ENCODE results near the gene KCNQ1. TPM values are rescaled to one million over a fixed set of nuclear protein-coding genes. Genes with fewer than 3 reads are reported as not detected.

The KCNQ1 gene
- polyA plus RNA-seq, 1 of the 3 experiments (the other 2 are of a cell fraction) = 0.05 TPM

DNA sequence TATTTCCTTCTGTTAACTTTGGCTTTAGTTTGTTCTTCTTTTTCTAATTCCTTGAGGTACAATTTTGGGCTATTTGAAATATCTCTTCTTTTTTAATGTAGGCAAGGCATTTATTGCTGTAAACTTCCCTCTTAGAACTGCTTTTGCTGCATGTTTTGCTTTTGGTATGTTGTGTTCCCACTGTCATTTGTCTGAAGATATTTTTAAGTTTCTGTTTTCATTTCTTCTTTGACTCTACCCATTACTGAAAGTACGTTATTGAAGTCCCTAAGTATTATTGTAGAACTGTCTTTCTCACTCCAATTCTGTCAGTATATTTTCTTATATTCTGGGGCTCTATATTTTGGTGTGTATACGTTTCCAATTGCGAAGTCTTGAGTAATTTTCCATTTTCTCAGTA is 177.1 kb downstream of the KCNQ1 start:
- Histone ChIP-seq H3K79me2 (ENCODE audit: insufficient read depth) (no peaks in the 10 kb centered on the region), H3K27me3 (ENCODE audit: insufficient read depth) (no peaks in the 10 kb centered on the region), H3K9ac (no peak overlapping the region), H3K27ac (ENCODE audit: low read depth in 2 of 2, low read length in 1 of 2) (no peak overlapping the region), H3K9me2 (no peaks in the 10 kb centered on the region), H3K36me3 (replicated peaks in 1 of 2; ENCODE audit: control insufficient read depth in 1 of 2, insufficient read depth in 2 of 2, low read length in 1 of 2) (no peaks in the 10 kb centered on the region), H3F3A (replicated peaks; ENCODE audit: insufficient read depth) (no peaks in the 10 kb centered on the region), H3K4me2 (no peak overlapping the region), H3K4me3 (ENCODE audit: low read depth in 2 of 2, low read length in 1 of 2) (no peak overlapping the region), H3K4me1 (ENCODE audit: control insufficient read depth in 1 of 2, insufficient read depth in 2 of 2, low read depth in 1 of 2, low read length in 1 of 2) (no peaks in the 10 kb centered on the region), H2AFZ (ENCODE audit: low read depth) (no peak overlapping the region), H4K20me1 (ENCODE audit: insufficient read depth) (no peaks in the 10 kb centered on the region), H3K9me3 (no peaks in the 10 kb centered on the region)
- 17% methylated on average over 3 of the region's 3 CpGs for WGBS (ENCODE audit: low lambda C conversion rate)
- DNase-seq = no peak
- POLR2A ChIA-PET = no interaction called here
- TF ChIP-seq GABPA (IDR thresholded peaks at IDR 0.05; ENCODE audit: low read depth) (no peak), NRF1 (IDR thresholded peaks at IDR 0.05; ENCODE audit: low read depth, low read length) (no peak), SMC3 (IDR thresholded peaks at IDR 0.05; ENCODE audit: low read depth, low read length) (no peak), EZH2phosphoT487 (IDR thresholded peaks at IDR 0.05; ENCODE audit: borderline replicate concordance, low read depth) (no peak), TCF12 (IDR thresholded peaks at IDR 0.05) (no peak), MEF2A (IDR thresholded peaks at IDR 0.05; ENCODE audit: borderline replicate concordance, low read depth) (no peak), FOXM1 (IDR thresholded peaks at IDR 0.05; ENCODE audit: low read depth) (no peak), SIN3A (IDR thresholded peaks at IDR 0.05; ENCODE audit: borderline replicate concordance, low read depth, low read length) (no peak), RCOR1 (IDR thresholded peaks at IDR 0.05; ENCODE audit: low read length) (no peak), YY1 (IDR thresholded peaks at IDR 0.05; ENCODE audit: low read depth) (no peak), TEAD4 (IDR thresholded peaks at IDR 0.05; ENCODE audit: borderline replicate concordance, insufficient read depth) (no peak), RAD21 (IDR thresholded peaks at IDR 0.05; ENCODE audit: low read length) (no peak), ELF1 (IDR thresholded peaks at IDR 0.05) (no peak), JUND (IDR thresholded peaks at IDR 0.05) (no peak), REST (IDR thresholded peaks at IDR 0.05; ENCODE audit: low read depth, low read length) (no peak), RFX5 (IDR thresholded peaks at IDR 0.05; ENCODE audit: low read length) (no peak), RXRA (IDR thresholded peaks at IDR 0.05; ENCODE audit: borderline replicate concordance, low read depth) (no peak)
- TF ChIP-seq, protein P1, sequence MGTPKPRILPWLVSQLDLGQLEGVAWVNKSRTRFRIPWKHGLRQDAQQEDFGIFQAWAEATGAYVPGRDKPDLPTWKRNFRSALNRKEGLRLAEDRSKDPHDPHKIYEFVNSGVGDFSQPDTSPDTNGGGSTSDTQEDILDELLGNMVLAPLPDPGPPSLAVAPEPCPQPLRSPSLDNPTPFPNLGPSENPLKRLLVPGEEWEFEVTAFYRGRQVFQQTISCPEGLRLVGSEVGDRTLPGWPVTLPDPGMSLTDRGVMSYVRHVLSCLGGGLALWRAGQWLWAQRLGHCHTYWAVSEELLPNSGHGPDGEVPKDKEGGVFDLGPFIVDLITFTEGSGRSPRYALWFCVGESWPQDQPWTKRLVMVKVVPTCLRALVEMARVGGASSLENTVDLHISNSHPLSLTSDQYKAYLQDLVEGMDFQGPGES (IDR thresholded peaks at IDR 0.05; ENCODE audit: low read depth, low read length) = no peak
- TF ChIP-seq, protein P2, sequence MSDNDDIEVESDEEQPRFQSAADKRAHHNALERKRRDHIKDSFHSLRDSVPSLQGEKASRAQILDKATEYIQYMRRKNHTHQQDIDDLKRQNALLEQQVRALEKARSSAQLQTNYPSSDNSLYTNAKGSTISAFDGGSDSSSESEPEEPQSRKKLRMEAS (IDR thresholded peaks at IDR 0.05; ENCODE audit: low read depth) = no peak
- TF ChIP-seq, protein P3, sequence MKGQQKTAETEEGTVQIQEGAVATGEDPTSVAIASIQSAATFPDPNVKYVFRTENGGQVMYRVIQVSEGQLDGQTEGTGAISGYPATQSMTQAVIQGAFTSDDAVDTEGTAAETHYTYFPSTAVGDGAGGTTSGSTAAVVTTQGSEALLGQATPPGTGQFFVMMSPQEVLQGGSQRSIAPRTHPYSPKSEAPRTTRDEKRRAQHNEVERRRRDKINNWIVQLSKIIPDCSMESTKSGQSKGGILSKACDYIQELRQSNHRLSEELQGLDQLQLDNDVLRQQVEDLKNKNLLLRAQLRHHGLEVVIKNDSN (IDR thresholded peaks at IDR 0.05; ENCODE audit: borderline replicate concordance, low read depth) = no peak
- CTCF ChIA-PET = no interaction called here

All from SK-N-SH (cell line).